Stomach (tissue), 9 donors: Measurements from ENCODE around the gene TOGARAM1. TPM values are rescaled to one million over a fixed set of nuclear protein-coding genes. Genes with fewer than 3 reads are reported as not detected.

Source experiments
- DNase-seq, 2 donors: peaks; one replicate each; pipeline versions ENCODE4 v3.0.0 to v3.0.0-alpha.2; 2013 to 2019
- H3K27ac ChIP-seq, 5 donors: fragments of 200-600 bp in 4 of 5; sonication (generic) in 4 of 5; one replicate each; pipeline ENCODE4 v1.5.1; 2013 to 2019; ENCODE audit warnings: mild to moderate bottlenecking in 1 of 5, moderate library complexity in 1 of 5
- H3K27me3 ChIP-seq, 3 donors: fragments of 200-600 bp; sonication (generic); one replicate each; pipeline ENCODE4 v1.5.1; 2017 to 2019; ENCODE audit warnings: mixed run types in 1 of 3
- H3K36me3 ChIP-seq, 4 donors: fragments of 200-600 bp; sonication (generic); 1 replicate in 3 of 4; 2 replicates in 1 of 4; pipeline ENCODE4 v1.5.1; 2016 to 2019
- H3K4me1 ChIP-seq, 4 donors: fragments of 200-600 bp; sonication (generic); one replicate each; pipeline ENCODE4 v1.5.1; 2016 to 2019
- H3K4me3 ChIP-seq, 4 donors: fragments of 200-600 bp; sonication (generic) in 3 of 4; one replicate each; pipeline ENCODE4 v1.5.1; 2016 to 2019; ENCODE audit warnings: mild to moderate bottlenecking in 1 of 4
- H3K9me3 ChIP-seq, 4 donors: fragments of 200-600 bp; sonication (generic); one replicate each; pipeline ENCODE4 v1.5.1; 2016 to 2019
- EP300 ChIP-seq: sonication (generic); formaldehyde crosslinking; IDR thresholded peaks from one replicate; pipeline ENCODE4 v1.6.1; 2017; ENCODE audit warnings: antibody characterized with exemption
- POLR2A ChIP-seq, 4 donors: fragments of 450-650 bp; IDR thresholded peaks; one replicate each; pipeline ENCODE4 v1.6.1; 2016; ENCODE audit warnings: antibody characterized with exemption in 4 of 4, control low read depth in 2 of 4, mild to moderate bottlenecking in 1 of 4, moderate library complexity in 1 of 4
- POLR2AphosphoS5 ChIP-seq, 3 donors: sonication (generic); formaldehyde crosslinking; IDR thresholded peaks; one replicate each; pipeline ENCODE4 v1.6.1; 2016; ENCODE audit warnings: antibody characterized with exemption in 3 of 3
- WGBS, 5 donors: extraction: QIAGEN DNeasy Blood & Tissue Kit in 3 of 5; methylation state at CpG; one replicate each; pipeline versions ENCODE4 v1.1.5 to v1.1.7; 2013 to 2018; 5-methylcytosine and 5-hydroxymethylcytosine counted together
- intact Hi-C: fragments of 100-400 bp; cut with DNase I; formaldehyde crosslinking; loops from one replicate; pipeline ENCODE4 v1.15.1; 2023; ENCODE audit warnings: low total_unique reads
- polyA plus RNA-seq, 3 donors: library from polyadenylated mRNA; stranded (reverse); fragments of 200-250 nt; gene quantifications; one replicate each; pipeline ENCODE4 v1.2.3, GENCODE V29; 2013
- total RNA-seq, 5 donors: library from RNA; depleted of rRNA; stranded (reverse); fragments of >200 nt; gene quantifications; one replicate each; pipeline versions ENCODE4 v1.1.0 to v1.2.3, GENCODE V29; 2014 to 2016
- TF ChIP-seq, protein P1 (sequence below), 7 experiments: fragments of 450-650 bp in 4 of 7; fragments of 200-600 bp in 3 of 7; sonication (generic) in 3 of 7; IDR thresholded peaks; one replicate each; pipeline ENCODE4 v1.5.1; 2016 to 2019; ENCODE audit warnings: antibody characterized with exemption in 7 of 7, control low read depth in 2 of 7, mild to moderate bottlenecking in 1 of 7
- donor health status: healthy with polysubstance abuse.
- donor health status: Bipolar disorder and iron deficiency.
- donor health status: healthy.

TOGARAM1 gene
- total and polyA plus RNA-seq, 8 donors = 2.6 to 58.0 (median 8.3) TPM

DNA sequence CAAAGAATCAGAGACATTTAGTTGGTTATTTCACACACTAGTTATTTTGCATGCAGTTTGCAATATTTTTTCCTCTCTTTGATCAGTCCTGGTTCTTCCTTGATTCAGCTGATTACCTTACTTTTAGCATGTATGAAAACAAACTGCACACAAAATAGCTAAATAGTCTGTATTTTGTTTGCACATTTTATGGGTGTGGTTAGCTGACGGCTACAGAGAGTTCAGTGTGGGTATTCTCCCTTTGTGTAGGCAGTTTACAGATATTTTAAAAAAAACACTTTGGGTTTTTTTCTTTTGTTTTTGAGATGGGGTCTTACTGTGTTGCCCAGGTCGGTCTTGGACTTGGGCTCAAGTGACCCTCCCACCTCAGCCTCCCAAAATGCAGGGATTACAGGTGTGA is 28.5 kb downstream of the TOGARAM1 start:
- intact Hi-C loops = no loop called here
- no peak overlapping the region for H3K27ac ChIP-seq
- 39 to 57% (median 52%) methylated on average over 2 of the region's 2 CpGs for WGBS, 5 donors
- no peak overlapping the region for H3K4me3 ChIP-seq
- no peaks in the 10 kb centered on the region for H3K36me3 ChIP-seq
- H3K27me3 ChIP-seq = no peaks in the 10 kb centered on the region
- DNase-seq = no peak
- H3K9me3 ChIP-seq = no peaks in the 10 kb centered on the region
- TF ChIP-seq, protein P1, sequence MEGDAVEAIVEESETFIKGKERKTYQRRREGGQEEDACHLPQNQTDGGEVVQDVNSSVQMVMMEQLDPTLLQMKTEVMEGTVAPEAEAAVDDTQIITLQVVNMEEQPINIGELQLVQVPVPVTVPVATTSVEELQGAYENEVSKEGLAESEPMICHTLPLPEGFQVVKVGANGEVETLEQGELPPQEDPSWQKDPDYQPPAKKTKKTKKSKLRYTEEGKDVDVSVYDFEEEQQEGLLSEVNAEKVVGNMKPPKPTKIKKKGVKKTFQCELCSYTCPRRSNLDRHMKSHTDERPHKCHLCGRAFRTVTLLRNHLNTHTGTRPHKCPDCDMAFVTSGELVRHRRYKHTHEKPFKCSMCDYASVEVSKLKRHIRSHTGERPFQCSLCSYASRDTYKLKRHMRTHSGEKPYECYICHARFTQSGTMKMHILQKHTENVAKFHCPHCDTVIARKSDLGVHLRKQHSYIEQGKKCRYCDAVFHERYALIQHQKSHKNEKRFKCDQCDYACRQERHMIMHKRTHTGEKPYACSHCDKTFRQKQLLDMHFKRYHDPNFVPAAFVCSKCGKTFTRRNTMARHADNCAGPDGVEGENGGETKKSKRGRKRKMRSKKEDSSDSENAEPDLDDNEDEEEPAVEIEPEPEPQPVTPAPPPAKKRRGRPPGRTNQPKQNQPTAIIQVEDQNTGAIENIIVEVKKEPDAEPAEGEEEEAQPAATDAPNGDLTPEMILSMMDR (IDR thresholded peaks at IDR 0.05) = no peak
- TF ChIP-seq POLR2AphosphoS5 (IDR thresholded peaks at IDR 0.05) (no peak), POLR2A (IDR thresholded peaks at IDR 0.05) (no peak), EP300 (no peak)
- peaks cover 0 to 34% (median 12%) of the 10 kb centered on the region in 4 donors for H3K4me1 ChIP-seq

- intact Hi-C loops = no loop called here
- DNase-seq = no peak
- H3K27me3 ChIP-seq = no peaks in the 10 kb centered on the region
- peaks cover 0 to 33% (median 1%) of the 10 kb centered on the region in 4 donors for H3K4me1 ChIP-seq
- peaks cover 0 to 22% (median 14%) of the 10 kb centered on the region in 4 donors for H3K36me3 ChIP-seq
- no peak overlapping the region for H3K4me3 ChIP-seq
- H3K9me3 ChIP-seq = no peaks in the 10 kb centered on the region
- no peak overlapping the region for H3K27ac ChIP-seq
- WGBS, 5 donors = 79 to 88% (median 83%) methylated on average over 3 of the region's 3 CpGs
- TF ChIP-seq POLR2A (IDR thresholded peaks at IDR 0.05) = no peak
- no peak for TF ChIP-seq EP300
- TF ChIP-seq POLR2AphosphoS5 (IDR thresholded peaks at IDR 0.05) = no peak
- TF ChIP-seq, protein P1 (IDR thresholded peaks at IDR 0.05) = no peak
These were observed 33.2 kb downstream of the TOGARAM1 start for GRCh38 chr14:44995196-44995595.

- no peak for DNase-seq
- no peaks in the 10 kb centered on the region for H3K27me3 ChIP-seq
- intact Hi-C loops = no loop called here
- WGBS, 5 donors = 49 to 63% (median 54%) methylated on average over 4 of the region's 4 CpGs
- no peak overlapping the region for H3K27ac ChIP-seq
- H3K4me3 ChIP-seq = no peak overlapping the region
- TF ChIP-seq EP300 = no peak
- TF ChIP-seq POLR2A (IDR thresholded peaks at IDR 0.05) = no peak
- TF ChIP-seq, protein P1 (IDR thresholded peaks at IDR 0.05) = no peak
- TF ChIP-seq POLR2AphosphoS5 (IDR thresholded peaks at IDR 0.05) = no peak
- H3K4me1 ChIP-seq = peaks cover 0 to 27% (median 1%) of the 10 kb centered on the region in 4 donors
- peaks cover 0 to 28% (median 21%) of the 10 kb centered on the region in 4 donors for H3K36me3 ChIP-seq
- no peaks in the 10 kb centered on the region for H3K9me3 ChIP-seq
These were observed 33.8 kb downstream of the TOGARAM1 start for GRCh38 chr14:44995770-44996294.

GRCh38 chr14:45003924-45004323 is 41.9 kb downstream of the TOGARAM1 start:
- no peak for DNase-seq
- no peaks in the 10 kb centered on the region for H3K9me3 ChIP-seq
- H3K27ac ChIP-seq = no peak overlapping the region
- H3K4me3 ChIP-seq = no peak overlapping the region
- 64 to 86% (median 68%) methylated on average over 2 of the region's 2 CpGs for WGBS, 5 donors
- H3K36me3 ChIP-seq = peaks cover 0 to 62% (median 45%) of the 10 kb centered on the region in 4 donors
- intact Hi-C loops = no loop called here
- H3K4me1 ChIP-seq = peaks cover 0 to 9% (median 0%) of the 10 kb centered on the region in 4 donors
- no peaks in the 10 kb centered on the region for H3K27me3 ChIP-seq
- TF ChIP-seq POLR2A (IDR thresholded peaks at IDR 0.05) (no peak), POLR2AphosphoS5 (IDR thresholded peaks at IDR 0.05) (no peak), EP300 (no peak)
- TF ChIP-seq, protein P1 (IDR thresholded peaks at IDR 0.05) = no peak
